HUDEP-2 (cell line): Measurements from ENCODE around the gene GAS2.
A peak's percentile ranks its signal among the peaks of the same experiment; 100 is the strongest.

Experiments used
- DNase-seq, 76 experiments: peaks; one replicate each; lab custom pipeline; 2025; ENCODE audit not compliant: unreplicated experiment in 76 of 76; lab: John Stamatoyannopoulos, UW

Gene GAS2

GRCh38 chr11:22720457-22720856, 54.0 kb downstream of the GAS2 start:
- DNase-seq, result no peak

DNA sequence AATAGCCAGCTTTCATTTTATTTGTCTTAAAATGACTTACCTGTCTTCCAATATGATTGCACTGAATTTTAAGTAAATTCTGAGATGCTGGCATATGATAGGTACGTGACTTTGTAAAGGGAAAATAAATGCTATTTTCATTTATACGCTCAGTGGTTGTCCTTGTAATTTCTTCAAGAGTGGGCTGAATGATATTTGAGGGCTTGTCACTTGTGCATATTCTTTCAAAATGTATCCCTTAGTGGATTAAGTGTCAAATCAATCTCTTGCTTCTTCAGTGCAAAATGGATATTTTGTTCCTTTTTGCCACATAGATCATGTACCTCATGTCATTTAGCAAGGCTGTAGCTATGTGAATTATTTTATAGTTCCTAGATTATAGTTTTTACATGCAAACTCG, 56.9 kb downstream of the GAS2 start:
- no peak for DNase-seq

DNA sequence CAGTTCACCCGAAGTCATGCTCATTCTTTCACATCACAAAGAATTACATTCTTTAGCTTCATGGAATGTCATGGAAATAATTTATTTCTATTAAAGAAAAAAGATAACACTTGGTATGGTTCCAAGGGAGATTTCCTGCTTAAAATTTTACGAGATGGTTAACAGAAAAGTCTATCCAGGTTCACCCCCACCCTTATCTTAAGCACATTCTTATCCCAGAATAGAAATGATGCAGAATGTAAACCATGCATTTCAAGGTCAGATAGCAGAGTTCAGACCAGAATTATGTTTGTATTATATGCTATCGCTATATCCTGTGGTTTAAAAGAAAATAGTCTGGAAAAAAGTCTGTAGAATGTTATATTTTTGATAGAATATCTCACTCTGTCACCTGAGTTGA, 58.7 kb downstream of the GAS2 start:
- DNase-seq, result no peak

GRCh38 chr11:22728600-22729389, 62.4 kb downstream of the GAS2 start:
- no peak for DNase-seq

DNA sequence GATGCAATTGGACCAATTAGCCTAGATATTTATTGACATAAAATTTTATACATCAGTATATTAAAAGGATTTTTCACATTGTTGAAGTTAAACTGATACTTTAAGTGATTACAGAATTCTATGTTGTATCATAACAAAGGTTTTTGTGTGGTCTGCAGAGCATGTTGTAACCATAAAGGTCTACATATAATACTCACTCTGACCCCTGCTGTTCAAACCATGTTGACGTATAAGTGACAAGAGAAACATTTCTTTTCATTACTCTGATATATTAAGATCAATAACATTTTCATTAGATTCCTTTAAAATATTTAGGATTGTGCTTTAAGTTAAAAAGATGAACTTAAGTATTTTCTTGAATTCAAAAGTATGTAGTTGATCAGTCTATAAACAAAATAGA, 63.9 kb downstream of the GAS2 start:
- peak in 2 of 76 experiments; percentile 1 to 16 for DNase-seq

DNA sequence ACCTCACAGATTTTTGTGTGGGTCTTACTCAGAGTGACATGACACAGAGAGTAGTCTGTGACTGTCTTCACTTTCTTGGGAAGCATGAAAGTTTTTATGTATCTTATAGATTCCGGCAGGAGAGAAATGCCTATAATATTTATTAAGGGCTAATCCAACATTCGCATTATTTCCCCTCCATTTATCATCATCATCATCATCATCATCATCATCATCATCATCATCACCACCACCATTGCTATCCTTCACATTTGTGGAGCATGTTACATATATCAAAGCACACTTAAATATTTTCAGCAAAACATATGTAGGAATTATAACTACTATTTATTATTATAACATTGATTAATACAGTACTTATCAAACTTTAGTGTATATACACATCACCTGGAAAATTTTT, 66.2 kb downstream of the GAS2 start:
- no peak for DNase-seq

GRCh38 chr11:22733475-22734248, 67.3 kb downstream of the GAS2 start:
- DNase-seq, result no peak

DNA sequence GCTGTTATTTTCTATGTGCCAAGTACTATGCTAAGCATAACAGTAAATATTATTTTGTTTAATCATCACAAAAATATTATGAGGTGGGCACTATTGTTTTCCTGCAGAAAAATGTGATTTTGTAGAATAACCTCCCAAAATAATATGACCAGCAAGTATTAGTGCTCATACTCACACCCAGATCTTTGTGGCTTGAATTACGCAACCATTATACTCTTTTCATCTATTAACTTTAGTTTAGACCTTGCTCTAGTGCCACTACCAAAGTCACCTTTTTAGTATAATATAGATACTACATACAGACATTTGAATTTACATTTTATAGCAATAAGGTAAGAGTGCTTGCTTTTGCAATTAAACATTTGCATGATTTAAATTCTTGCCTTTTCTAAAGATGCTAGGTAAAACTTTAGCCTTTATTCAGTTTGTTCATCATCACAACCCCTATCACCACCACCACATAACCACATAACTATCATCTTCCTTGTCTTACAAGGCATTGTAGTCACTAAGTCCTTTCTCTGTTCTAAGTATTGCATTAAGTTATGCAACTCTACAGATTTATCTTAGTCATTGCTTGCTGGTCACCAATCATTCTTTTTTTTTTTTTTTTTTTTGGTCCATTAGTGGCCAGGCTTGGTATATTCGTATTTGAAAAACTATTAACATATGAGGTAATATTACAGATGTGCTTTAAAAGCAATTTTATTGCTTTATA, 68.4 kb downstream of the GAS2 start:
- no peak for DNase-seq

DNA sequence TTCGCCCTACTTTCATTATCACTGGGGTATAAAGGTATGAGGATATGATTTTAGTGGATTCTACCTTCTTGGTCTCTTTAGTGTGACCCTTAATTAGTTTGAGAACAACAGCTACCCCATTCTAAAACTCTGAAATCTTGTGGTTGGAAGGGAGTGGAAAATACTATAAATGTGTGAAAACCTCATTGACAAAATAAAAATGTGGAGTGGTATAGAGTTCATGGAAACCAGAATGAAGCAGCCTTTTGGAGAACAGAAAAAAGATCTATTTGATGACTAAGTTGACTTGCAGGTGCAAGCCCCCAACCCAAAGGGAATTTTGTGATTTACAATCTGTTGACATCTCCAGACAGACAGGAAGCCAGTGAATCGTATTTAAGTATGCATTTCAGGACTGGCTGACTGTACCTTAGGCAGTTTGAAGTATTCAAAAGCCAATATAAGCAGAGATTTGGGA, 75.8 kb downstream of the GAS2 start:
- no peak for DNase-seq

DNA sequence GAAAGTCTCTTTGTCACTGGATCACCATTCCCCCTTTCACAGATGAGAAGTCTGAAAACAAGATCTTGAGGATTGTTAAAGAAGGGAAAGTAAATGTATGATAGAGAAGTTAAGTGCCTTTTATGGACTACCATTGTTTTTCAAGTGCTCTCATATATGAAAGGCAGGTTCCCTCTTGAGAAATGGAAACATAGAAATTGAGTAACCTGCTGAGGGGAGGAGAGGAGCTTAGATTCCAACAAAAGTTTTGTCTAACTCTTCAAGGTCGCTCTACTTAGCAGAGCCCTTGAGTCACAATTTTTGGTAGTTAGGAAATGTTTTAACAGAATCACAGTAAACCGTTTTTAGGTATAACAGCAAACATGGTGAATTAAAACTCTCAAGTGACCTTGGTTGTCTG, 83.1 kb downstream of the GAS2 start:
- DNase-seq, result no peak

GRCh38 chr11:22752908-22753310, 86.5 kb downstream of the GAS2 start:
- DNase-seq, result no peak

- DNase-seq, result no peak
Observed at GRCh38 chr11:22753416-22753815, 87.0 kb downstream of the GAS2 start.

DNA sequence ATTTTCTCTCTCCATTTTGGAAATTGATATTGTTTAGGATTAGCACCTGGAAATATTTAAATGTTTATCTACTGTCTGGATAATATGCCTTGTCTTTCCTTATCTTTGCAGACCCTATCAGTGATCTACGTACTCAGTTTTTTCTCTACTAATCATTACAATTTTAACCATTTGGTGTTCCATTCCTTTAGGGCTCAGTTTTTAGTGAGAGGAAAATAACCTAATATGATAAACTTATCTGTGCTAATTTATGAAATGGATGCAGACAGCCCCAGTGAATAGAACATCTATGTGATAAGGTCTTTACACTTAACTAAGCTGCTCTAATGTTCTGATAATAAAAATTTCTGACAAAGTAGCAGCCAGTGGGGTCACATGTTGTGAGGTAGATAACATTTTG, 94.7 kb downstream of the GAS2 start:
- no peak for DNase-seq

- DNase-seq, result no peak
Observed at GRCh38 chr11:22763166-22763565, 96.8 kb downstream of the GAS2 start.

GRCh38 chr11:22764735-22765134, 98.3 kb downstream of the GAS2 start:
- no peak for DNase-seq

DNA sequence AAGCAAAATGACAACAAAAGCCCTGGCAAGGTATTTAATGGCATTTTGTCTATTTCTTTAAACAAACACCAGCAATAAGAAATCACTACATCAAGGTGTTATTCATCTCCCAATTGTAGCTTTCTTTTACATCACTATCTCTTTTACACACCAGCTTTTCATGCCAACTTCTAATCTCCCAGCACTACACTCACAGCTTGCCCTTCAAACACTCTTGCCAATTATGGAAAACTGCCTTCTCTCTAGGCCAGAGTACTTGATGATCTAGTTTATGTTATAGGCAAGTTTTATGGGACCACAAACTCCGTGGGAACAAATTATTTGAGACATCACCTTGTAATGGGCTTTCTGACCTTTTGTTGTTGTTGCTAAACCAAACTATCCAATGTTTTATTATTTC, 101.9 kb downstream of the GAS2 start:
- no peak for DNase-seq

GRCh38 chr11:22769081-22769480, 102.7 kb downstream of the GAS2 start:
- DNase-seq, result no peak

- no peak for DNase-seq
Observed at GRCh38 chr11:22774716-22775115, 108.3 kb downstream of the GAS2 start.

DNA sequence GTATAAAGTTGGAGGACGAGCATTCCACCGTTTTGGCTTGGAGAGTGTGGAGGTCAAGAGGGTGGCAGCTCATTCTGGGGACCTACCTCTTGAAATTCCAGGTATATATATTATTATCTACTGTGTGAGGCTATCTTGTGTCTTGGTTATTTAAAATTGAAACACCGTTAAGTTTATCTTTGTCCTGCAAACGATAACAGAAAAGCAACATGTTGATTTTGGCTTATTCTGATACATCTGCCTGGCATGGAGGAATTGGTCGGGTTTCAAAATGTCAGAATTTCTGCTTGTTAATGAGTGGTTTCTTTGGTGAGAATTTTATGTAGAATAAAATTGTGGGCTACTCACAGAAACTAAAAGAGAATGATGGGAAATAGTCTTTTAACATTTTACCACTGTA, 108.8 kb downstream of the GAS2 start:
- DNase-seq, result no peak

- DNase-seq, result peak in 1 of 76 experiments; percentile 0
Observed at GRCh38 chr11:22778642-22779041, 112.2 kb downstream of the GAS2 start.

GRCh38 chr11:22779850-22780249, 113.4 kb downstream of the GAS2 start:
- no peak for DNase-seq
